SU-DHL-6 (cell line): ENCODE results near the gene CLSTN2.

ENCODE experiments used
- H2AFZ ChIP-seq: fragments of 200-600 bp; sonication (generic); 2 replicates; pipeline ENCODE4 v1.6.1; 2014; ENCODE audit warnings: low read depth, mild to moderate bottlenecking, moderate library complexity, mixed read lengths, antibody characterized with exemption, low read length; ENCODE audit not compliant: severe bottlenecking
- H3F3A ChIP-seq: fragments of 200-600 bp; shearing (Covaris generic); 2 replicates; pipeline ENCODE4 v1.6.0; 2016; ENCODE audit warnings: antibody characterized with exemption, mild to moderate bottlenecking; ENCODE audit not compliant: insufficient read depth
- H3K27ac ChIP-seq: fragments of 200-600 bp; sonication (generic); 2 replicates; pipeline ENCODE4 v1.5.1; 2016; ENCODE audit warnings: low read depth, mild to moderate bottlenecking, low read length, moderate library complexity, mixed read lengths
- H3K27me3 ChIP-seq: fragments of 200-600 bp; sonication (generic), shearing (Covaris generic); 2 replicates; pipeline ENCODE4 v1.6.0; 2014; ENCODE audit warnings: mild to moderate bottlenecking, low read length
- H3K36me3 ChIP-seq: fragments of 200-600 bp; sonication (generic); 2 replicates; pipeline ENCODE4 v1.6.1; 2014; ENCODE audit warnings: mild to moderate bottlenecking, low read length, mixed read lengths
- H3K4me2 ChIP-seq: fragments of 300-600, 200-600 bp; shearing (Covaris generic), sonication (generic); 2 replicates; pipeline ENCODE4 v1.6.0; 2014; ENCODE audit warnings: low read length, low read depth, mild to moderate bottlenecking; ENCODE audit not compliant: poor library complexity, severe bottlenecking
- H3K4me3 ChIP-seq: fragments of 200-600 bp; sonication (generic); 2 replicates; pipeline ENCODE4 v1.5.1; 2014; ENCODE audit warnings: antibody characterized with exemption, low read length, mild to moderate bottlenecking, mixed read lengths; ENCODE audit not compliant: insufficient read depth, poor library complexity, severe bottlenecking
- H3K79me2 ChIP-seq: fragments of 200-600 bp; sonication (generic); 2 replicates; pipeline ENCODE4 v1.6.1; 2014; ENCODE audit warnings: mild to moderate bottlenecking, low read length, moderate library complexity; ENCODE audit not compliant: insufficient read depth
- H3K9ac ChIP-seq: fragments of 200-600 bp; sonication (generic); 2 replicates; pipeline ENCODE4 v1.7.0; 2014; ENCODE audit warnings: mild to moderate bottlenecking, low read length
- H3K9me2 ChIP-seq: fragments of 200-600 bp; sonication (generic); replicated peaks from 2 replicates; pipeline ENCODE4 v1.6.1; 2014; ENCODE audit warnings: low read length; ENCODE audit not compliant: insufficient read depth
- H3K9me3 ChIP-seq: fragments of 200-600 bp; sonication (generic); 2 replicates; pipeline ENCODE4 v1.6.1; 2014; ENCODE audit warnings: low read length, mixed read lengths; ENCODE audit not compliant: insufficient read depth
- H4K20me1 ChIP-seq: fragments of 200-600 bp; sonication (generic); 2 replicates; pipeline ENCODE4 v1.6.1; 2014; ENCODE audit warnings: low read depth, mild to moderate bottlenecking, antibody characterized with exemption, low read length, moderate library complexity, mixed read lengths
- EZH2phosphoT487 ChIP-seq: fragments of 200-600 bp; sonication (generic), shearing (Covaris generic); conservative IDR thresholded peaks from 2 replicates; pipeline ENCODE4 v1.6.1; 2018; ENCODE audit warnings: mild to moderate bottlenecking, antibody characterized with exemption, low read length, moderate library complexity, mixed read lengths
- TF ChIP-seq, protein P1 (sequence below): fragments of 200-600 bp; sonication (generic); IDR thresholded peaks from one replicate; pipeline ENCODE4 v1.5.1; 2017; ENCODE audit warnings: antibody characterized with exemption, mild to moderate bottlenecking, low read length, moderate library complexity; ENCODE audit not compliant: insufficient read depth, poor library complexity, severe bottlenecking

The CLSTN2 gene

DNA sequence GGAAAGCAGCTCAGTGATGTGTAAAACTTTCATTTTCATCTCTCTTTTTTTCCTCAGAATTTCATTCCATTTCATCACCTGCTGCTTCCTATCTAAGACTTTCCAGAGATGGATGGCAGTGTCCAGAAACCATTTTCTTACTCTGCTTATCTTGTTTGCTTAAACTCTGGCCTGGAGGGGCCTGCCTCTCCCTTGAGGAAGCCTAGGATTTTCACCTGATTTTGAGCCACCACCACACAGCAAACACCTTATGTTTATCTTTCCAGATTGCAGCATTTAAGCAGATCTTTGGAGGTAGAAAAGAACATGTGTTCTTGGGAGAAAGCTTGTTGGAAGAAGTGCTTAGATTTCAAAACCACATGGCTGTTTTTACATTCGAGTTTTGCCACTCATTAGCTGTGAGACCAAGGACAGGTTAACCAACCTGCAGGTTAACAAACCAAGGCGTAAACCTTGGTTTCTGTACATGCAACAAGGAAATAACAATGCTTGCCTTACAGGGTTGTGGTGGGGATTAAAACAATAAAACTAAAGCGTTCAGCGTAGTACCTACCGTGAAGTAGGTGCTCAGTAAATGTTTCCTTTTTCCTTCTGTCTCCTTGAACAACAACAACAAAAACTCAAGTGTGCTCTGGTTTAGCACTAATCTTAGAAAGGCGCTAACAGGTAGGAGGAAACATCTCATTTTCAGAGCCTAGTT is 120.3 kb downstream of the CLSTN2 start:
- H2AFZ ChIP-seq = no peak overlapping the region
- H3K27ac ChIP-seq = no peak overlapping the region
- no peaks in the 10 kb centered on the region for H3K27me3 ChIP-seq
- no peak overlapping the region for H3K9ac ChIP-seq
- no peaks in the 10 kb centered on the region for H3K9me2 ChIP-seq
- no peak overlapping the region for H3K4me2 ChIP-seq
- H3K36me3 ChIP-seq = no peaks in the 10 kb centered on the region
- no peaks in the 10 kb centered on the region for H3K9me3 ChIP-seq
- TF ChIP-seq, protein P1, sequence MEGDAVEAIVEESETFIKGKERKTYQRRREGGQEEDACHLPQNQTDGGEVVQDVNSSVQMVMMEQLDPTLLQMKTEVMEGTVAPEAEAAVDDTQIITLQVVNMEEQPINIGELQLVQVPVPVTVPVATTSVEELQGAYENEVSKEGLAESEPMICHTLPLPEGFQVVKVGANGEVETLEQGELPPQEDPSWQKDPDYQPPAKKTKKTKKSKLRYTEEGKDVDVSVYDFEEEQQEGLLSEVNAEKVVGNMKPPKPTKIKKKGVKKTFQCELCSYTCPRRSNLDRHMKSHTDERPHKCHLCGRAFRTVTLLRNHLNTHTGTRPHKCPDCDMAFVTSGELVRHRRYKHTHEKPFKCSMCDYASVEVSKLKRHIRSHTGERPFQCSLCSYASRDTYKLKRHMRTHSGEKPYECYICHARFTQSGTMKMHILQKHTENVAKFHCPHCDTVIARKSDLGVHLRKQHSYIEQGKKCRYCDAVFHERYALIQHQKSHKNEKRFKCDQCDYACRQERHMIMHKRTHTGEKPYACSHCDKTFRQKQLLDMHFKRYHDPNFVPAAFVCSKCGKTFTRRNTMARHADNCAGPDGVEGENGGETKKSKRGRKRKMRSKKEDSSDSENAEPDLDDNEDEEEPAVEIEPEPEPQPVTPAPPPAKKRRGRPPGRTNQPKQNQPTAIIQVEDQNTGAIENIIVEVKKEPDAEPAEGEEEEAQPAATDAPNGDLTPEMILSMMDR = no peak
- TF ChIP-seq EZH2phosphoT487 = no peak
- H3K4me3 ChIP-seq = no peak overlapping the region
- H4K20me1 ChIP-seq = no peaks in the 10 kb centered on the region
- H3K79me2 ChIP-seq = no peaks in the 10 kb centered on the region
- no peaks in the 10 kb centered on the region for H3F3A ChIP-seq

- H3F3A ChIP-seq = no peaks in the 10 kb centered on the region
- H3K27ac ChIP-seq = no peak overlapping the region
- H3K27me3 ChIP-seq = no peaks in the 10 kb centered on the region
- H3K9me3 ChIP-seq = no peaks in the 10 kb centered on the region
- no peaks in the 10 kb centered on the region for H3K36me3 ChIP-seq
- TF ChIP-seq, protein P1 = no peak
- TF ChIP-seq EZH2phosphoT487 = no peak
- H3K4me3 ChIP-seq = no peak overlapping the region
- H2AFZ ChIP-seq = no peak overlapping the region
- H3K9me2 ChIP-seq = no peaks in the 10 kb centered on the region
- no peaks in the 10 kb centered on the region for H3K79me2 ChIP-seq
- no peak overlapping the region for H3K4me2 ChIP-seq
- H4K20me1 ChIP-seq = no peaks in the 10 kb centered on the region
- no peak overlapping the region for H3K9ac ChIP-seq
These were observed 121.1 kb downstream of the CLSTN2 start for GRCh38 chr3:140056047-140056446.

DNA sequence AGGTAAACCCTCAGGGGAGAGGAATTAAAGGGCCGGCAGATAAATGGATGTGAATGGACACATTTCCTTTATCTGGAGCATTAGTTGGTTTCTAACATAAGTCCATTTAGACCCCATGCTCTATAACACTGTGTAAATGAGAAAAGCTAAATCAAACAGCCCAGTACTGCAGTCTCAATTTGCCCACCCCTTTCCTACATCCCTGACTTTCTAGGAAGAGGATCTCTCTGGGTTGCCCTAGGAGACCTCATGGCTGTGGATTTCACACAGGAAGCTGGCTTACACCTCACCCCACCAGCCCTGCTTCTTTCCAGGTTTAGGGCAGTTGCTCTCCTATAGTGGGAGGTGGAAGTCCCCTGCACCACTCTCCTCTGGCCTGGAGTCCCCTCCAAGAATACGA is 126.2 kb downstream of the CLSTN2 start:
- Histone ChIP-seq H4K20me1 (no peaks in the 10 kb centered on the region), H3K9me2 (no peaks in the 10 kb centered on the region), H3K9me3 (no peaks in the 10 kb centered on the region), H3F3A (no peaks in the 10 kb centered on the region), H3K9ac (no peak overlapping the region), H3K36me3 (no peaks in the 10 kb centered on the region), H3K27me3 (no peaks in the 10 kb centered on the region), H3K79me2 (no peaks in the 10 kb centered on the region), H2AFZ (no peak overlapping the region), H3K4me3 (no peak overlapping the region), H3K27ac (no peak overlapping the region), H3K4me2 (no peak overlapping the region)
- TF ChIP-seq, protein P1 = no peak
- TF ChIP-seq EZH2phosphoT487 = no peak
